Peyer's patch (tissue), 4 donors: ENCODE results near the gene RORC.

Source experiments
- POLR2A ChIP-seq, 2 donors: fragments of 450-650 bp; IDR thresholded peaks; one replicate each; pipeline ENCODE4 v1.5.1; 2017; ENCODE audit warnings: antibody characterized with exemption in 2 of 2, mild to moderate bottlenecking in 2 of 2, moderate library complexity in 2 of 2
- TF ChIP-seq, protein P1 (sequence below), 6 experiments: fragments of 450-650 bp in 4 of 6; fragments of 200-600 bp in 2 of 6; sonication (generic) in 1 of 6; IDR thresholded peaks; one replicate each; pipeline ENCODE4 v1.5.1; 2017 to 2019; ENCODE audit warnings: antibody characterized with exemption in 6 of 6, mild to moderate bottlenecking in 3 of 6, moderate library complexity in 1 of 6

DNA sequence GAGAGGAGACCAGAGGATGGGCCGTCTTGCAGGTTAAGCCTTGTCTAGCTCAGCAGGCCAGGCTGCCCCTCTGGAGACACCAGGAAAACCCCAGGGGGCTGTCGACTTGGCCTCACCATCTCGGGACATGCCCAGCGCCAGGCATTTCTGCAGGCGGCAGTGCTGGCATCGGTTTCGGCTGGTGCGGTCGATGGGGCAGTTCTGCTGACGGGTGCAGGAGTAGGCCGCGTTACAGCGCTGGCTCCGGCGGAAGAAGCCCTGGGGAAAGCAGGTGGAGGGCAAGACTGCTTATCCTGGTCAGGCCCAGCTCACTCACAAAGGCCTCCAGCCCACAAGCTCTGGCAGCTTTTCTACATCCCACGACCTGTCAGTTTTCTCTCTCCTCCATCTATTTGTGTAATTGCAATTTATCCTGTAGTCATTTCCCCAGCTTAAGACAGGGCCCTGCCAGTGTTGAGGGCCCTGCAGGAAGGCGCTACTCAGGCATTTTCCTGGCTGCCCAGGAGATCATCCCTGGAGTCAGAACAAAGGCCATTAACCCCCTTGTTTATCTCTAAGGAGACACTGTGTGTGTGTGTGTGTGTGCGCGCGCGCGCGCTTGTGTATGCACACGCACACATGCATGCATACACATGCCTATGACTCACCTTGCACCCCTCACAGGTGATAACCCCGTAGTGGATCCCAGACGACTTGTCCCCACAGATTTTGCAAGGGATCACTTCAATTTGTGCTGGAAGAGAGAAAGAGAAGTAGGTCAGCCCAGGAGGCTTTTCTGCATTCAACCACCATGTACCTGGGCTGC lies 14.9 kb downstream of the RORC start:
- TF ChIP-seq, protein P1, sequence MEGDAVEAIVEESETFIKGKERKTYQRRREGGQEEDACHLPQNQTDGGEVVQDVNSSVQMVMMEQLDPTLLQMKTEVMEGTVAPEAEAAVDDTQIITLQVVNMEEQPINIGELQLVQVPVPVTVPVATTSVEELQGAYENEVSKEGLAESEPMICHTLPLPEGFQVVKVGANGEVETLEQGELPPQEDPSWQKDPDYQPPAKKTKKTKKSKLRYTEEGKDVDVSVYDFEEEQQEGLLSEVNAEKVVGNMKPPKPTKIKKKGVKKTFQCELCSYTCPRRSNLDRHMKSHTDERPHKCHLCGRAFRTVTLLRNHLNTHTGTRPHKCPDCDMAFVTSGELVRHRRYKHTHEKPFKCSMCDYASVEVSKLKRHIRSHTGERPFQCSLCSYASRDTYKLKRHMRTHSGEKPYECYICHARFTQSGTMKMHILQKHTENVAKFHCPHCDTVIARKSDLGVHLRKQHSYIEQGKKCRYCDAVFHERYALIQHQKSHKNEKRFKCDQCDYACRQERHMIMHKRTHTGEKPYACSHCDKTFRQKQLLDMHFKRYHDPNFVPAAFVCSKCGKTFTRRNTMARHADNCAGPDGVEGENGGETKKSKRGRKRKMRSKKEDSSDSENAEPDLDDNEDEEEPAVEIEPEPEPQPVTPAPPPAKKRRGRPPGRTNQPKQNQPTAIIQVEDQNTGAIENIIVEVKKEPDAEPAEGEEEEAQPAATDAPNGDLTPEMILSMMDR (IDR thresholded peaks at IDR 0.05): no peak
- no peak for TF ChIP-seq POLR2A (IDR thresholded peaks at IDR 0.05)
